ENCODE results near the gene UTF1. TPM values are rescaled to one million over a fixed set of nuclear protein-coding genes. Genes with fewer than 3 reads are reported as not detected.

The UTF1 gene
- total RNA-seq, result not detected
- not detected for polyA plus RNA-seq
- long read RNA-seq, donor 1, result 0 reads
- long read RNA-seq, donor 2, result 0 reads

GRCh38 chr10:133230044-133230361 is at the start of gene UTF1:
Gene UTF1, plus strand, starts transcription at chr10:133230217. Its CDS starts 72 bp downstream, at chr10:133230289.
- WGBS, 2 donors, result 0 to 1% methylated on average over 10 to 49 of the region's 49 CpGs
- intact Hi-C loops (cut with DNase I), result no loop called here
- H3K9me3 ChIP-seq (ENCODE audit: control insufficient read depth, low read length), result no peaks in the 10 kb centered on the region
- no peak within 1 kb of the TSS for H3K4me3 ChIP-seq (ENCODE audit: low read length in 2 of 2)
- DNase-seq (no peak), ATAC-seq (ENCODE audit: low FRiP score) (no peak)
- no peaks in the 10 kb centered on the region for H3K36me3 ChIP-seq (ENCODE audit: control insufficient read depth in 1 of 2, insufficient read depth in 2 of 2, low read length in 1 of 2)
- no peaks in the 10 kb centered on the region for H3K4me1 ChIP-seq (ENCODE audit: control insufficient read depth in 1 of 2, insufficient read depth in 2 of 2, low read length in 2 of 2)
- H3K27me3 ChIP-seq (ENCODE audit: control insufficient read depth in 1 of 2, insufficient read depth in 2 of 2, low read length in 1 of 2), result no peaks in the 10 kb centered on the region
- no peak within 1 kb of the TSS for H3K27ac ChIP-seq (ENCODE audit: low read depth in 1 of 2, low read length in 2 of 2)

GRCh38 chr10:133180965-133181639 is 48.9 kb upstream of the UTF1 start:
- no peaks in the 10 kb centered on the region for H3K9me3 ChIP-seq (ENCODE audit: control insufficient read depth, low read length)
- no peaks in the 10 kb centered on the region for H3K36me3 ChIP-seq (ENCODE audit: control insufficient read depth in 1 of 2, insufficient read depth in 2 of 2, low read length in 1 of 2)
- DNase-seq (no peak), ATAC-seq (ENCODE audit: low FRiP score) (no peak)
- 89 to 90% methylated on average over 23 of the region's 23 CpGs for WGBS, 2 donors
- no peak overlapping the region for H3K27ac ChIP-seq (ENCODE audit: low read depth in 1 of 2, low read length in 2 of 2)
- no peak overlapping the region for H3K4me3 ChIP-seq (ENCODE audit: low read length in 2 of 2)
- H3K27me3 ChIP-seq (ENCODE audit: control insufficient read depth in 1 of 2, insufficient read depth in 2 of 2, low read length in 1 of 2), result no peaks in the 10 kb centered on the region
- no peaks in the 10 kb centered on the region for H3K4me1 ChIP-seq (ENCODE audit: control insufficient read depth in 1 of 2, insufficient read depth in 2 of 2, low read length in 2 of 2)
- intact Hi-C loops (cut with DNase I), result no loop called here

- 81 to 86% methylated on average over 14 of the region's 14 CpGs for WGBS, 2 donors
- no peaks in the 10 kb centered on the region for H3K9me3 ChIP-seq (ENCODE audit: control insufficient read depth, low read length)
- no peak overlapping the region for H3K4me3 ChIP-seq (ENCODE audit: low read length in 2 of 2)
- H3K4me1 ChIP-seq (ENCODE audit: control insufficient read depth in 1 of 2, insufficient read depth in 2 of 2, low read length in 2 of 2), result no peaks in the 10 kb centered on the region
- intact Hi-C loops (cut with DNase I), result no loop called here
- no peak overlapping the region for H3K27ac ChIP-seq (ENCODE audit: low read depth in 1 of 2, low read length in 2 of 2)
- no peaks in the 10 kb centered on the region for H3K36me3 ChIP-seq (ENCODE audit: control insufficient read depth in 1 of 2, insufficient read depth in 2 of 2, low read length in 1 of 2)
- no peak for ATAC-seq (ENCODE audit: low FRiP score)
- no peak for DNase-seq
- no peaks in the 10 kb centered on the region for H3K27me3 ChIP-seq (ENCODE audit: control insufficient read depth in 1 of 2, insufficient read depth in 2 of 2, low read length in 1 of 2)
These were observed 47.8 kb upstream of the UTF1 start for GRCh38 chr10:133182190-133182589.

- H3K27ac ChIP-seq (ENCODE audit: low read depth in 1 of 2, low read length in 2 of 2), result no peak overlapping the region
- WGBS, 2 donors, result 91 to 92% methylated on average over 65 to 66 of the region's 66 CpGs
- intact Hi-C loops (cut with DNase I), result no loop called here
- H3K4me3 ChIP-seq (ENCODE audit: low read length in 2 of 2), result no peak overlapping the region
- H3K36me3 ChIP-seq (ENCODE audit: control insufficient read depth in 1 of 2, insufficient read depth in 2 of 2, low read length in 1 of 2), result no peaks in the 10 kb centered on the region
- no peak for ATAC-seq (ENCODE audit: low FRiP score)
- no peaks in the 10 kb centered on the region for H3K4me1 ChIP-seq (ENCODE audit: control insufficient read depth in 1 of 2, insufficient read depth in 2 of 2, low read length in 2 of 2)
- H3K27me3 ChIP-seq (ENCODE audit: control insufficient read depth in 1 of 2, insufficient read depth in 2 of 2, low read length in 1 of 2), result no peaks in the 10 kb centered on the region
- no peak for DNase-seq
- H3K9me3 ChIP-seq (ENCODE audit: control insufficient read depth, low read length), result no peaks in the 10 kb centered on the region
These were observed 47.0 kb upstream of the UTF1 start for GRCh38 chr10:133182791-133183645.

- Histone ChIP-seq H3K27ac (ENCODE audit: low read depth in 1 of 2, low read length in 2 of 2) (no peak overlapping the region), H3K4me3 (ENCODE audit: low read length in 2 of 2) (no peak overlapping the region), H3K4me1 (ENCODE audit: control insufficient read depth in 1 of 2, insufficient read depth in 2 of 2, low read length in 2 of 2) (no peaks in the 10 kb centered on the region), H3K9me3 (ENCODE audit: control insufficient read depth, low read length) (no peaks in the 10 kb centered on the region), H3K36me3 (ENCODE audit: control insufficient read depth in 1 of 2, insufficient read depth in 2 of 2, low read length in 1 of 2) (no peaks in the 10 kb centered on the region), H3K27me3 (ENCODE audit: control insufficient read depth in 1 of 2, insufficient read depth in 2 of 2, low read length in 1 of 2) (no peaks in the 10 kb centered on the region)
- 87 to 89% methylated on average over 21 of the region's 21 CpGs for WGBS, 2 donors
- intact Hi-C loops (cut with DNase I), result no loop called here
- DNase-seq (no peak), ATAC-seq (ENCODE audit: low FRiP score) (no peak)
These were observed 46.2 kb upstream of the UTF1 start for GRCh38 chr10:133183646-133184378.

- 86 to 88% methylated on average over 23 of the region's 23 CpGs for WGBS, 2 donors
- ATAC-seq (ENCODE audit: low FRiP score) (no peak), DNase-seq (no peak)
- Histone ChIP-seq H3K4me1 (ENCODE audit: control insufficient read depth in 1 of 2, insufficient read depth in 2 of 2, low read length in 2 of 2) (no peaks in the 10 kb centered on the region), H3K27ac (ENCODE audit: low read depth in 1 of 2, low read length in 2 of 2) (no peak overlapping the region), H3K4me3 (ENCODE audit: low read length in 2 of 2) (no peak overlapping the region), H3K36me3 (ENCODE audit: control insufficient read depth in 1 of 2, insufficient read depth in 2 of 2, low read length in 1 of 2) (no peaks in the 10 kb centered on the region), H3K27me3 (ENCODE audit: control insufficient read depth in 1 of 2, insufficient read depth in 2 of 2, low read length in 1 of 2) (no peaks in the 10 kb centered on the region), H3K9me3 (ENCODE audit: control insufficient read depth, low read length) (no peaks in the 10 kb centered on the region)
- intact Hi-C loops (cut with DNase I), result no loop called here
These were observed 45.3 kb upstream of the UTF1 start for GRCh38 chr10:133184591-133185244.

- Histone ChIP-seq H3K4me1 (ENCODE audit: control insufficient read depth in 1 of 2, insufficient read depth in 2 of 2, low read length in 2 of 2) (no peaks in the 10 kb centered on the region), H3K4me3 (ENCODE audit: low read length in 2 of 2) (no peak overlapping the region), H3K27me3 (ENCODE audit: control insufficient read depth in 1 of 2, insufficient read depth in 2 of 2, low read length in 1 of 2) (no peaks in the 10 kb centered on the region), H3K36me3 (ENCODE audit: control insufficient read depth in 1 of 2, insufficient read depth in 2 of 2, low read length in 1 of 2) (no peaks in the 10 kb centered on the region), H3K9me3 (ENCODE audit: control insufficient read depth, low read length) (no peaks in the 10 kb centered on the region), H3K27ac (ENCODE audit: low read depth in 1 of 2, low read length in 2 of 2) (no peak overlapping the region)
- intact Hi-C loops (cut with DNase I), result no loop called here
- ATAC-seq (ENCODE audit: low FRiP score), result no peak
- no peak for DNase-seq
- WGBS, 2 donors, result 74 to 79% methylated on average over 11 of the region's 11 CpGs
These were observed 44.6 kb upstream of the UTF1 start for GRCh38 chr10:133185421-133185820.

- DNase-seq (no peak), ATAC-seq (ENCODE audit: low FRiP score) (no peak)
- Histone ChIP-seq H3K27me3 (ENCODE audit: control insufficient read depth in 1 of 2, insufficient read depth in 2 of 2, low read length in 1 of 2) (no peaks in the 10 kb centered on the region), H3K4me3 (ENCODE audit: low read length in 2 of 2) (no peak overlapping the region), H3K27ac (ENCODE audit: low read depth in 1 of 2, low read length in 2 of 2) (no peak overlapping the region), H3K4me1 (ENCODE audit: control insufficient read depth in 1 of 2, insufficient read depth in 2 of 2, low read length in 2 of 2) (no peaks in the 10 kb centered on the region), H3K36me3 (ENCODE audit: control insufficient read depth in 1 of 2, insufficient read depth in 2 of 2, low read length in 1 of 2) (no peaks in the 10 kb centered on the region), H3K9me3 (ENCODE audit: control insufficient read depth, low read length) (no peaks in the 10 kb centered on the region)
- 55 to 68% methylated on average over 15 to 27 of the region's 27 CpGs for WGBS, 2 donors
- intact Hi-C loops (cut with DNase I), result no loop called here
These were observed 44.1 kb upstream of the UTF1 start for GRCh38 chr10:133185916-133186315.
